Measurements from ENCODE around the gene WBP11. TPM values are rescaled to one million over a fixed set of nuclear protein-coding genes. Genes with fewer than 3 reads are reported as not detected.

WBP11 gene
- 10 to 100 TPM; 14.5 to 38.5 (median 29.6) TPM for total RNA-seq

- in situ Hi-C loops (cut with MboI; ENCODE audit: low pct_unique_long_range_greater_than_20kb in 2 of 9, low sequenced_read_pairs in 9 of 9, unreplicated experiment in 9 of 9) = no loop called here
- 0 to 1% (median 0%) methylated on average over 3 to 25 of the region's 50 CpGs; no CpG with 5 or more reads in 1 of the 10 experiments for WGBS, 10 experiments
These were observed at the start of gene WBP11, which contains the start of gene C12orf60 for GRCh38 chr12:14803011-14803829. WBP11 (minus strand) TSS chr12:14803478; CDS start chr12:14801383, 2,095 bp downstream. C12orf60 (plus strand) TSS chr12:14803670; CDS start chr12:14822936, 19,266 bp downstream.

GRCh38 chr12:14852880-14853279 is 49.6 kb upstream of the WBP11 start:
- in situ Hi-C loops (cut with MboI; ENCODE audit: low pct_unique_long_range_greater_than_20kb in 2 of 9, low sequenced_read_pairs in 9 of 9, unreplicated experiment in 9 of 9) = loop anchor here in 1 of 9 experiments (25.0 kb wide), 1 partner anchor 359 kb away; the partner anchor contains the start of gene RERG
- Histone ChIP-seq H3K4me1 (replicated peaks in 1 of 2) (peaks cover 0 to 11% of the 10 kb centered on the region in 2 donors), H3K4me3 (no peak overlapping the region), H3K27ac (no peak overlapping the region)
- no peak for ATAC-seq (replicated peaks in 6 of 8)

More at GRCh38 chr12:14803011-14803829, at the start of gene WBP11, which contains the start of gene C12orf60:
- H3K4me1 ChIP-seq (replicated peaks in 1 of 2) = peaks cover 2 to 21% of the 10 kb centered on the region in 2 donors
- peak; percentile 97 to 100 (median 99) for ATAC-seq (replicated peaks in 6 of 8)
- H3K27ac ChIP-seq = peak within 1 kb of the TSS; percentile 92 to 94
- H3K4me3 ChIP-seq = peak within 1 kb of the TSS; percentile 68 to 97 (median 94)

GRCh38 chr12:14850929-14851663 is 47.8 kb upstream of the WBP11 start:
- no peak for ATAC-seq (replicated peaks in 6 of 8)
- WGBS, 10 experiments = 0 to 71% (median 60%) methylated on average over 1 of the region's 1 CpG; no CpG with 5 or more reads in 5 of the 10 experiments
- Histone ChIP-seq H3K4me1 (replicated peaks in 1 of 2) (peaks cover 4 to 15% of the 10 kb centered on the region in 2 donors), H3K4me3 (no peak overlapping the region), H3K27ac (no peak overlapping the region)
- in situ Hi-C loops (cut with MboI; ENCODE audit: low pct_unique_long_range_greater_than_20kb in 2 of 9, low sequenced_read_pairs in 9 of 9, unreplicated experiment in 9 of 9) = loop anchor here in 1 of 9 experiments (25.0 kb wide), 1 partner anchor 361 kb away; the partner anchor contains the start of gene RERG

GRCh38 chr12:14849661-14850060 is 46.4 kb upstream of the WBP11 start:
- ATAC-seq (replicated peaks in 6 of 8) = peak in 2 of 8 experiments; percentile 13 to 40
- 7 to 100% (median 73%) methylated on average over 1 to 2 of the region's 2 CpGs; no CpG with 5 or more reads in 1 of the 10 experiments for WGBS, 10 experiments
- H3K4me3 ChIP-seq = no peak overlapping the region
- no peak overlapping the region for H3K27ac ChIP-seq
- in situ Hi-C loops (cut with MboI; ENCODE audit: low pct_unique_long_range_greater_than_20kb in 2 of 9, low sequenced_read_pairs in 9 of 9, unreplicated experiment in 9 of 9) = loop anchor here in 7 of 9 experiments (10.0 to 25.0 kb wide), 5 partner anchors 138 to 688 kb away; partner anchors contain the start of gene RERG (in 5 of the 7)
- H3K4me1 ChIP-seq (replicated peaks in 1 of 2) = peaks cover 4 to 13% of the 10 kb centered on the region in 2 donors

GRCh38 chr12:14846876-14847580 is 43.8 kb upstream of the WBP11 start:
- Histone ChIP-seq H3K4me3 (no peak overlapping the region), H3K27ac (no peak overlapping the region), H3K4me1 (replicated peaks in 1 of 2) (peaks cover 4% of the 10 kb centered on the region in 2 donors)
- in situ Hi-C loops (cut with MboI; ENCODE audit: low pct_unique_long_range_greater_than_20kb in 2 of 9, low sequenced_read_pairs in 9 of 9, unreplicated experiment in 9 of 9) = loop anchor here in 6 of 9 experiments (10.0 to 25.0 kb wide), 5 partner anchors 140 to 690 kb away; partner anchors contain the start of gene RERG (in 4 of the 6)
- WGBS, 10 experiments = 18 to 93% (median 78%) methylated on average over 2 to 4 of the region's 4 CpGs
- ATAC-seq (replicated peaks in 6 of 8) = no peak

- in situ Hi-C loops (cut with MboI; ENCODE audit: low pct_unique_long_range_greater_than_20kb in 2 of 9, low sequenced_read_pairs in 9 of 9, unreplicated experiment in 9 of 9) = loop anchor here in 6 of 9 experiments (10.0 to 25.0 kb wide), 5 partner anchors 141 to 691 kb away; partner anchors contain the start of gene RERG (in 4 of the 6)
- Histone ChIP-seq H3K4me3 (no peak overlapping the region), H3K4me1 (replicated peaks in 1 of 2) (peaks cover 4% of the 10 kb centered on the region in 2 donors), H3K27ac (no peak overlapping the region)
- WGBS, 10 experiments = 39 to 100% (median 87%) methylated on average over 1 to 3 of the region's 3 CpGs
- no peak for ATAC-seq (replicated peaks in 6 of 8)
These were observed 42.8 kb upstream of the WBP11 start for GRCh38 chr12:14846042-14846587.

- 0% methylated on average over 1 to 3 of the region's 3 CpGs; no CpG with 5 or more reads in 1 of the 10 experiments for WGBS, 10 experiments
- peak; percentile 23 to 67 (median 47) for ATAC-seq (replicated peaks in 6 of 8)
These were observed 42.1 kb upstream of the WBP11 start for GRCh38 chr12:14845350-14845750.

GRCh38 chr12:14844401-14844800 is 41.1 kb upstream of the WBP11 start:
- no peak overlapping the region for H3K27ac ChIP-seq
- H3K4me1 ChIP-seq (replicated peaks in 1 of 2) = peaks cover 4% of the 10 kb centered on the region in 2 donors
- in situ Hi-C loops (cut with MboI; ENCODE audit: low pct_unique_long_range_greater_than_20kb in 2 of 9, low sequenced_read_pairs in 9 of 9, unreplicated experiment in 9 of 9) = loop anchor here in 6 of 9 experiments (10.0 to 25.0 kb wide), 5 partner anchors 143 to 693 kb away; partner anchors contain the start of gene RERG (in 4 of the 6)
- no peak overlapping the region for H3K4me3 ChIP-seq
- no peak for ATAC-seq (replicated peaks in 6 of 8)

More at GRCh38 chr12:14845350-14845750, 42.1 kb upstream of the WBP11 start:
- in situ Hi-C loops (cut with MboI; ENCODE audit: low pct_unique_long_range_greater_than_20kb in 2 of 9, low sequenced_read_pairs in 9 of 9, unreplicated experiment in 9 of 9) = loop anchor here in 6 of 9 experiments (10.0 to 25.0 kb wide), 5 partner anchors 142 to 692 kb away; partner anchors contain the start of gene RERG (in 4 of the 6)
- H3K4me1 ChIP-seq (replicated peaks in 1 of 2) = peaks cover 4% of the 10 kb centered on the region in 2 donors
- H3K27ac ChIP-seq = no peak overlapping the region
- H3K4me3 ChIP-seq = no peak overlapping the region

GRCh38 chr12:14843425-14843887 is 40.2 kb upstream of the WBP11 start, which contains the start of gene ART4:
ART4 (minus strand) TSS chr12:14843526; CDS start chr12:14843113, 413 bp downstream.
- Histone ChIP-seq H3K27ac (no peak within 1 kb of the TSS), H3K4me1 (replicated peaks in 1 of 2) (peaks cover 4% of the 10 kb centered on the region in 2 donors), H3K4me3 (no peak within 1 kb of the TSS)
- ATAC-seq (replicated peaks in 6 of 8) = no peak
- in situ Hi-C loops (cut with MboI; ENCODE audit: low pct_unique_long_range_greater_than_20kb in 2 of 9, low sequenced_read_pairs in 9 of 9, unreplicated experiment in 9 of 9) = loop anchor here in 6 of 9 experiments (10.0 to 25.0 kb wide), 5 partner anchors 144 to 694 kb away; partner anchors contain the start of gene RERG (in 4 of the 6)
- WGBS, 10 experiments = 13 to 99% (median 89%) methylated on average over 1 to 10 of the region's 10 CpGs; no CpG with 5 or more reads in 2 of the 10 experiments

- Histone ChIP-seq H3K27ac (no peak overlapping the region), H3K4me3 (no peak overlapping the region), H3K4me1 (replicated peaks in 1 of 2) (peaks cover 4% of the 10 kb centered on the region in 2 donors)
- no peak for ATAC-seq (replicated peaks in 6 of 8)
- WGBS, 10 experiments = 63 to 100% (median 90%) methylated on average over 2 to 3 of the region's 3 CpGs; no CpG with 5 or more reads in 1 of the 10 experiments
- in situ Hi-C loops (cut with MboI; ENCODE audit: low pct_unique_long_range_greater_than_20kb in 2 of 9, low sequenced_read_pairs in 9 of 9, unreplicated experiment in 9 of 9) = loop anchor here in 6 of 9 experiments (10.0 to 25.0 kb wide), 5 partner anchors 145 to 695 kb away; partner anchors contain the start of gene RERG (in 4 of the 6)
These were observed 39.0 kb upstream of the WBP11 start for GRCh38 chr12:14842315-14842714.

- peaks cover under 1 to 2% of the 10 kb centered on the region in 2 donors for H3K4me1 ChIP-seq (replicated peaks in 1 of 2)
- 0 to 100% (median 70%) methylated on average over 1 to 3 of the region's 3 CpGs; no CpG with 5 or more reads in 2 of the 10 experiments for WGBS, 10 experiments
- no peak overlapping the region for H3K4me3 ChIP-seq
- in situ Hi-C loops (cut with MboI; ENCODE audit: low pct_unique_long_range_greater_than_20kb in 2 of 9, low sequenced_read_pairs in 9 of 9, unreplicated experiment in 9 of 9) = loop anchor here in 6 of 9 experiments (10.0 to 25.0 kb wide), 5 partner anchors 146 to 696 kb away; partner anchors contain the start of gene RERG (in 4 of the 6)
- H3K27ac ChIP-seq = no peak overlapping the region
- ATAC-seq (replicated peaks in 6 of 8) = peak in 3 of 8 experiments; percentile 30 to 91 (median 91)
These were observed 38.5 kb upstream of the WBP11 start for GRCh38 chr12:14841761-14842160.
